Neuron (in vitro differentiated cells): ENCODE data around the gene PROK1.

Experiments
- H2AFZ ChIP-seq: one replicate; pipeline ENCODE4 v1.6.1; 2013; ENCODE audit warnings: low read depth, mild to moderate bottlenecking, inconsistent platforms, low read length, moderate library complexity
- H3K27me3 ChIP-seq: one replicate; pipeline ENCODE4 v1.6.1; 2013; ENCODE audit warnings: low read length; ENCODE audit not compliant: insufficient read depth
- H3K36me3 ChIP-seq: one replicate; pipeline ENCODE4 v1.6.1; 2013; ENCODE audit warnings: low read length; ENCODE audit not compliant: insufficient read depth
- H3K4me1 ChIP-seq: one replicate; pipeline ENCODE4 v1.6.1; 2013; ENCODE audit warnings: low read length; ENCODE audit not compliant: insufficient read depth
- H3K4me3 ChIP-seq: 2 replicates; pipeline ENCODE4 v1.5.1; 2013; ENCODE audit warnings: mild to moderate bottlenecking, low read length, moderate library complexity
- H3K9me3 ChIP-seq: one replicate; pipeline ENCODE4 v1.6.1; 2013; ENCODE audit warnings: low read length

PROK1 gene

DNA sequence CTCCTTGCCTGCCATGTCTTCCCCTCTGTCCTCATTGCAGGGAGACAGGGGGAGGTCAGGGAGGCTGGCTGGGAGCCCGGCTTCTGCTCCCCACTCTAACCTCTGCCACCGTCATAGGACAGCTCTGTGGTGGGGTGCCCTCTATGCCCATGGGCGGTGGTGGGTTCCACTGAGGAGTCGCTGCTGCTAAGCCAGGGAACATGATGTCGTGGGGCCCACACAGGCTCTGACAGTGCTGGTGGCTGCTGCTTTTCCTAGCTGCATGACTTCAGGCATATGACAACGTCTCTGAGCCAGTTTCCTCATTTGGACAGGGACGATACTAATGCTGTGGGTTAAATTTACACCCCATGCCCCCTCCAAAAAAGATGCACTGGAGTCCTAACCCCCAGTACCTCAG is 53.3 kb downstream of the PROK1 start:
- Histone ChIP-seq H2AFZ (no peak overlapping the region), H3K36me3 (no peaks in the 10 kb centered on the region), H3K4me3 (no peak overlapping the region), H3K9me3 (no peaks in the 10 kb centered on the region), H3K4me1 (no peaks in the 10 kb centered on the region), H3K27me3 (no peaks in the 10 kb centered on the region)

GRCh38 chr1:110505596-110505995 is 54.6 kb downstream of the PROK1 start:
- no peaks in the 10 kb centered on the region for H3K27me3 ChIP-seq
- no peaks in the 10 kb centered on the region for H3K36me3 ChIP-seq
- no peak overlapping the region for H3K4me3 ChIP-seq
- H3K4me1 ChIP-seq, result no peaks in the 10 kb centered on the region
- no peak overlapping the region for H2AFZ ChIP-seq
- H3K9me3 ChIP-seq, result no peaks in the 10 kb centered on the region

GRCh38 chr1:110506541-110506940 is 55.6 kb downstream of the PROK1 start:
- no peak overlapping the region for H3K4me3 ChIP-seq
- no peak overlapping the region for H2AFZ ChIP-seq
- no peaks in the 10 kb centered on the region for H3K4me1 ChIP-seq
- H3K9me3 ChIP-seq, result no peaks in the 10 kb centered on the region
- H3K36me3 ChIP-seq, result no peaks in the 10 kb centered on the region
- no peaks in the 10 kb centered on the region for H3K27me3 ChIP-seq
